Breast epithelium (tissue), 4 donors: ENCODE measurements around the gene PLXNA2. TPM values are rescaled to one million over a fixed set of nuclear protein-coding genes. Genes with fewer than 3 reads are reported as not detected.

Experiments used
- DNase-seq, 2 donors: peaks; one replicate each; pipeline ENCODE4 v3.0.0-alpha.2; 2019; ENCODE audit warnings: low spot score in 2 of 2
- H3K27ac ChIP-seq, 2 donors: fragments of 200-600 bp; sonication (generic) in 1 of 2; one replicate each; pipeline ENCODE4 v1.5.1; 2016 to 2019; ENCODE audit warnings: mild to moderate bottlenecking in 1 of 2
- H3K27me3 ChIP-seq, 2 donors: fragments of 200-600 bp; sonication (generic) in 1 of 2; one replicate each; pipeline versions ENCODE4 v1.5.1 to v1.6.0; 2017 to 2019; ENCODE audit warnings: control low read depth in 1 of 2, mild to moderate bottlenecking in 1 of 2
- H3K36me3 ChIP-seq: fragments of 200-600 bp; one replicate; pipeline ENCODE4 v1.5.1; 2019
- H3K4me1 ChIP-seq, 2 donors: fragments of 200-600 bp; sonication (generic); one replicate each; pipeline ENCODE4 v1.5.1; 2016 to 2019; ENCODE audit warnings: control low read depth in 1 of 2
- H3K4me3 ChIP-seq, 3 donors: fragments of 200-600 bp; sonication (generic); 1 replicate in 2 of 3; 2 replicates in 1 of 3; pipeline ENCODE4 v1.5.1; 2016 to 2019; ENCODE audit warnings: mild to moderate bottlenecking in 3 of 3, moderate library complexity in 2 of 3
- H3K9me3 ChIP-seq, 2 donors: fragments of 200-600 bp; sonication (generic) in 1 of 2; one replicate each; pipeline ENCODE4 v1.5.1; 2016 to 2019; ENCODE audit warnings: control low read depth in 1 of 2
- POLR2A ChIP-seq: fragments of 450-650 bp; IDR thresholded peaks from one replicate; pipeline ENCODE4 v1.6.1; 2016; ENCODE audit warnings: antibody characterized with exemption, mild to moderate bottlenecking, moderate library complexity
- POLR2AphosphoS5 ChIP-seq, 3 donors: sonication (generic); formaldehyde crosslinking; IDR thresholded peaks; one replicate each; pipeline ENCODE4 v1.6.1; 2017; ENCODE audit warnings: antibody characterized with exemption in 3 of 3
- intact Hi-C: fragments of 100-400 bp; cut with DNase I; formaldehyde crosslinking; loops from one replicate; pipeline ENCODE4 v1.15.1; 2023; ENCODE audit warnings: low total_unique reads
- total RNA-seq, 3 donors: library from RNA; depleted of rRNA; stranded (reverse); fragments of >200 nt; gene quantifications; one replicate each; pipeline ENCODE4 v1.1.0, GENCODE V29; 2016
- TF ChIP-seq, protein P1 (sequence below), 3 donors: fragments of 450-650 bp; IDR thresholded peaks; one replicate each; pipeline ENCODE4 v1.5.1; 2016 to 2017; ENCODE audit warnings: antibody characterized with exemption in 3 of 3, mild to moderate bottlenecking in 3 of 3, moderate library complexity in 3 of 3

PLXNA2 gene
- total RNA-seq, 3 donors from 2014 or later, result 11.3 to 18.2 (median 11.5) TPM

DNA sequence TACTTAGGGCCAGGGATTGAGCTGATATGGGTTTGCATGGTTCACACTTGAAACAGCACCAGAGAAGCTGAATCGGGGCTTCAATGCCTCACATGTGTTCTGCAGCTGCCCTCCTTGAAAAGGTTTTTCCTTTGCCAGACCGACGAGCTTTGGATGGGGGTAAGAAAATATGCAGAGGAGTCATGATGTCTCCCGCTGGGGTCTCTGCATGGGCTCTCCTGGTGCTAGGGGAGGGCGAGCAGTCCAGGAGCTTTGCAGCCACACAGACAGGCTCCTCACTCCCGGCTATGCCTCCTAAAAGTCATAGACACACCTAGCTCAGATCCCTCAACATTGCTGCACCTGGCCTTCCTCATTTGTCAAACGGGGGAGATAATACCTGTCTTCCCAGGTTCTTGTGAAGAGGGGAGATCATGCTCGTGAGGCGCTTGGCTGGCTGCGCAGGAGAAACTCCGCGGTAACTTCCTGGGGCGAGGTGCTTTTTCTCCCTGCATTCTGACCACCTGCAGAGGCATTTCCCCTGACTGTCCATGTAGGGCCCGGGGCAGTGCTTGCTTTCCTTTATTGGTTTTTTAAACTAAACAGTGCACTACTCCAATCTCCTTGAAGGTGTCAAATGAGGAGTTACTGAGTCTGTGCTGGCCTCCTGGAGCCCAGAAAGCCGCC lies 112.4 kb downstream of the PLXNA2 start:
- H3K27ac ChIP-seq, result no peak overlapping the region
- TF ChIP-seq, protein P1, sequence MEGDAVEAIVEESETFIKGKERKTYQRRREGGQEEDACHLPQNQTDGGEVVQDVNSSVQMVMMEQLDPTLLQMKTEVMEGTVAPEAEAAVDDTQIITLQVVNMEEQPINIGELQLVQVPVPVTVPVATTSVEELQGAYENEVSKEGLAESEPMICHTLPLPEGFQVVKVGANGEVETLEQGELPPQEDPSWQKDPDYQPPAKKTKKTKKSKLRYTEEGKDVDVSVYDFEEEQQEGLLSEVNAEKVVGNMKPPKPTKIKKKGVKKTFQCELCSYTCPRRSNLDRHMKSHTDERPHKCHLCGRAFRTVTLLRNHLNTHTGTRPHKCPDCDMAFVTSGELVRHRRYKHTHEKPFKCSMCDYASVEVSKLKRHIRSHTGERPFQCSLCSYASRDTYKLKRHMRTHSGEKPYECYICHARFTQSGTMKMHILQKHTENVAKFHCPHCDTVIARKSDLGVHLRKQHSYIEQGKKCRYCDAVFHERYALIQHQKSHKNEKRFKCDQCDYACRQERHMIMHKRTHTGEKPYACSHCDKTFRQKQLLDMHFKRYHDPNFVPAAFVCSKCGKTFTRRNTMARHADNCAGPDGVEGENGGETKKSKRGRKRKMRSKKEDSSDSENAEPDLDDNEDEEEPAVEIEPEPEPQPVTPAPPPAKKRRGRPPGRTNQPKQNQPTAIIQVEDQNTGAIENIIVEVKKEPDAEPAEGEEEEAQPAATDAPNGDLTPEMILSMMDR (IDR thresholded peaks at IDR 0.05), result no peak
- TF ChIP-seq POLR2A (no peak), POLR2AphosphoS5 (IDR thresholded peaks at IDR 0.05) (no peak)
- H3K4me3 ChIP-seq, result peak overlapping the region in 2 of 3 donors; percentile 5 to 13
- H3K27me3 ChIP-seq, result no peaks in the 10 kb centered on the region
- H3K36me3 ChIP-seq, result no peaks in the 10 kb centered on the region
- intact Hi-C loops, result no loop called here
- H3K9me3 ChIP-seq, result no peaks in the 10 kb centered on the region
- no peak for DNase-seq
- no peaks in the 10 kb centered on the region for H3K4me1 ChIP-seq

DNA sequence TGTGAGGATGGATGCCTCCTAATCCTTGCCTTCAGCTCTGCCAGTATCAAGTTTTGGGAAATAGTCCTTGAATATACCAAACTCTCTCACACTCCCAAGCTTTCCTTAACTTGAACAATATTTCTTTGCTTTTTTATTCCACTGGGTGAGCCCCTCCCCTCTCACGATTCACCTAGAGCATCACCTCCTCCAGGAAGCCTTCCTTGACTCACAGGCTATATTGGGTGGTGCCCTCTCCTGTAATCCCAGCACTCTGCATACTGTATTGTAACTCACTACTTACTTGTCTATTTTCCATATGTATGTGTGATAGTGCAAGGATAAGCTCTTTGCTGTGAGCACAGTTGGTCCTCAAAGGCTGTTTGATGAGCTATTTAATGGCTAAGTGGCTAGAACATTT lies 114.7 kb downstream of the PLXNA2 start:
- intact Hi-C loops, result no loop called here
- Histone ChIP-seq H3K9me3 (no peaks in the 10 kb centered on the region), H3K36me3 (no peaks in the 10 kb centered on the region), H3K27ac (no peak overlapping the region), H3K4me1 (no peaks in the 10 kb centered on the region), H3K27me3 (no peaks in the 10 kb centered on the region), H3K4me3 (no peak overlapping the region)
- DNase-seq, result no peak
- TF ChIP-seq POLR2A (no peak), POLR2AphosphoS5 (IDR thresholded peaks at IDR 0.05) (no peak)
- TF ChIP-seq, protein P1 (IDR thresholded peaks at IDR 0.05), result no peak

DNA sequence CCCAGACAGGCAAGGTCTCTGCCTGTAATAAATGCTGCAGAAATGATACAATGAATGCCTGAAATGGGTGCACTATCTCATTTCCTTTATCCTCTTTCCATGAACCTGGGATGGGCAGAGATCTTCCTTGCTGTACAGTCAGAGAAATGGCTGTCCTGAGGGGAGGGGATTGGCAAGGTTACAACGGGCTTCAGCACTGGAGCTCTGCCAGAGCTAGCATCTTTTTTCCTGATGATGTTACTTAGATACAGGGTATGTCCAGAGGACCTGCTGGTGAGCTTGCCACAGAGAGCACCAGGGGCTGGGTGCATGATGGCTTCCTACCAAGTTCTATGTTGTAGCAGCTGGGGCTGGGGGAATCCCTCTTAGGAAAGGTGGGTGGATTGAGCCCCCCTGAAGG lies 115.1 kb downstream of the PLXNA2 start:
- no peak for TF ChIP-seq POLR2A
- TF ChIP-seq, protein P1 (IDR thresholded peaks at IDR 0.05), result no peak
- no peak for TF ChIP-seq POLR2AphosphoS5 (IDR thresholded peaks at IDR 0.05)
- Histone ChIP-seq H3K27me3 (no peaks in the 10 kb centered on the region), H3K9me3 (no peaks in the 10 kb centered on the region), H3K4me1 (no peaks in the 10 kb centered on the region), H3K4me3 (no peak overlapping the region), H3K36me3 (no peaks in the 10 kb centered on the region), H3K27ac (no peak overlapping the region)
- no peak for DNase-seq
- intact Hi-C loops, result no loop called here

DNA sequence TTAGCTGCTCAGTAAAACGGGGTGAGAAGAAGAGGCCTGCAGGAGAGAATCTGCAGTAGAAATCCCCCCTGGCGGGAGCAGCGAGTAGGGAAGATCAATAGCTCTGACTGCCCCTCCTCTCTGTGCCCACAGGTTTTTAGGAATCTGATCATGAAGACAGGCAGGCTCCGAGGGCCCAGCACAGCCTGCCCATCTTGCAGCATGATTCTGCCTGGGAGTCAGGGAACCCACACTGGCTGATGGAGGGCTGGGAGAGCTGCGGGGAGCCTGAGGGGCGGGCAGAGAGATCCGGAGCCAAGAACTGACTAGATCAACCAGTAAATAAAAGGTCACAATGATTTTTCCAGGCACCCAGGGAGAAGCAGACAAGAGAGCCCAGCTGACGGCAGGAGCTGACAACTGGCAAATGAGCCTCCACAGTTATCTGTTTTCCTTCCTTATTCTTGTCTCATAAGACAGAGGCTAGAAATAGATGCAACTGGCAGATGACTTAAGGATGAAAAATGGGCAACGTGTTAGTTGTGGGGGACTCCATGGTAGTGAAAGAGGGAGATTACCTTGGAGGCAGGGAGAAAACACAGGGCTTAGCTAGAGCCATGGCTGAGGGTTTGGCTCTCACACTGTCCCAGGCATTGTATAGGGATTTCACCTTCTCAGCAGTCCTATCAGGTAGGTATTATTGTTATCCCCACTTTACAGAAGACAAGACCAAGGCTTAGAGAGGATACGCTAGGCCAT lies 116.2 kb downstream of the PLXNA2 start:
- DNase-seq, result no peak
- H3K4me3 ChIP-seq, result no peak overlapping the region
- H3K4me1 ChIP-seq, result no peaks in the 10 kb centered on the region
- no peaks in the 10 kb centered on the region for H3K36me3 ChIP-seq
- TF ChIP-seq POLR2A (no peak), POLR2AphosphoS5 (IDR thresholded peaks at IDR 0.05) (no peak)
- TF ChIP-seq, protein P1 (IDR thresholded peaks at IDR 0.05), result no peak
- no peaks in the 10 kb centered on the region for H3K27me3 ChIP-seq
- intact Hi-C loops, result no loop called here
- H3K9me3 ChIP-seq, result no peaks in the 10 kb centered on the region
- H3K27ac ChIP-seq, result no peak overlapping the region

DNA sequence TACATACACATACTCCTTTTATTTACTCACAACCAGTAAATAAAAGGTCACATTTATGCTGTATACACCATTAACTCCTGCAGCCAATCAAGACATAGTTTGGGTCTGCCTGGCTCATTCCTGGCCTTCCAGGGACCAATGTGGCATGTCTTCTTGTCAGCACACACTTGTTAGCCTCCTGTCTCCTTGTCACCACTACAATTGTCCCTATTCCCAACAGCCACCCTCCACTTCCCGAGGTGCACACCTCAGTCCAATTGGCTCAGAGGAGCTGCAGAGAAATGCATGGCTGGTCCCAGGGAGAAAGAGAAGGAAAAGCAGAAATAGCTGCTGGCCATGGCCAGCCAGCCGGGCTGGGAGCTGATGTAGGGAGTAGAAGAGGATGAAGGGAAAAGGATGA lies 116.9 kb downstream of the PLXNA2 start:
- Histone ChIP-seq H3K4me1 (no peaks in the 10 kb centered on the region), H3K4me3 (no peak overlapping the region), H3K27me3 (no peaks in the 10 kb centered on the region), H3K9me3 (no peaks in the 10 kb centered on the region), H3K27ac (no peak overlapping the region), H3K36me3 (no peaks in the 10 kb centered on the region)
- intact Hi-C loops, result no loop called here
- TF ChIP-seq, protein P1 (IDR thresholded peaks at IDR 0.05), result no peak
- no peak for TF ChIP-seq POLR2A
- no peak for TF ChIP-seq POLR2AphosphoS5 (IDR thresholded peaks at IDR 0.05)
- no peak for DNase-seq
